Glutamatergic neuron (in vitro differentiated cells): ENCODE data around the gene LINC00237. TPM values are rescaled to one million over a fixed set of nuclear protein-coding genes. Genes with fewer than 3 reads are reported as not detected.

Source experiments
- DNase-seq: peaks from one replicate; pipeline ENCODE4 v3.0.0; 2022
- H3K27ac Mint-ChIP-seq: one replicate; pipeline ENCODE4 v1.8.0; 2020; ENCODE audit warnings: mild to moderate bottlenecking, mixed read lengths, inconsistent platforms; ENCODE audit not compliant: unreplicated experiment
- H3K27me3 Mint-ChIP-seq: one replicate; pipeline ENCODE4 v1.8.0; 2020; ENCODE audit warnings: mild to moderate bottlenecking, moderate library complexity, mixed read lengths, inconsistent platforms; ENCODE audit not compliant: unreplicated experiment
- H3K36me3 Mint-ChIP-seq: one replicate; pipeline ENCODE4 v1.8.0; 2020; ENCODE audit warnings: mild to moderate bottlenecking, mixed read lengths, inconsistent platforms; ENCODE audit not compliant: unreplicated experiment
- H3K4me1 Mint-ChIP-seq: one replicate; pipeline ENCODE4 v1.8.0; 2020; ENCODE audit warnings: mild to moderate bottlenecking, low read depth, mixed read lengths, inconsistent platforms; ENCODE audit not compliant: unreplicated experiment
- H3K4me3 Mint-ChIP-seq: one replicate; pipeline ENCODE4 v1.8.0; 2020; ENCODE audit warnings: mild to moderate bottlenecking, mixed read lengths, inconsistent platforms; ENCODE audit not compliant: unreplicated experiment
- H3K9me3 Mint-ChIP-seq: one replicate; pipeline ENCODE4 v1.8.0; 2020; ENCODE audit warnings: mild to moderate bottlenecking, moderate library complexity, mixed read lengths, inconsistent platforms; ENCODE audit not compliant: unreplicated experiment
- total RNA-seq: library from RNA; stranded (reverse); fragmentation: NEBNext Ultra II Directional; extraction: Animal tissue kit (Norgen Biotek cat#: 25700); gene quantifications from one replicate; pipeline ENCODE4 v1.2.1, GENCODE V29; 2021; ENCODE audit not compliant: unreplicated experiment
- TF ChIP-seq, protein P1 (sequence below): fragments of 200-600 bp; sonication (generic); IDR thresholded peaks from one replicate; pipeline ENCODE4 v1.5.0; 2021; ENCODE audit not compliant: partially characterized antibody, unreplicated experiment

LINC00237 gene
- total RNA-seq, 1 donor from 2014 or later: not detected

- no peak overlapping the region for H3K27ac Mint-ChIP-seq
- TF ChIP-seq, protein P1, sequence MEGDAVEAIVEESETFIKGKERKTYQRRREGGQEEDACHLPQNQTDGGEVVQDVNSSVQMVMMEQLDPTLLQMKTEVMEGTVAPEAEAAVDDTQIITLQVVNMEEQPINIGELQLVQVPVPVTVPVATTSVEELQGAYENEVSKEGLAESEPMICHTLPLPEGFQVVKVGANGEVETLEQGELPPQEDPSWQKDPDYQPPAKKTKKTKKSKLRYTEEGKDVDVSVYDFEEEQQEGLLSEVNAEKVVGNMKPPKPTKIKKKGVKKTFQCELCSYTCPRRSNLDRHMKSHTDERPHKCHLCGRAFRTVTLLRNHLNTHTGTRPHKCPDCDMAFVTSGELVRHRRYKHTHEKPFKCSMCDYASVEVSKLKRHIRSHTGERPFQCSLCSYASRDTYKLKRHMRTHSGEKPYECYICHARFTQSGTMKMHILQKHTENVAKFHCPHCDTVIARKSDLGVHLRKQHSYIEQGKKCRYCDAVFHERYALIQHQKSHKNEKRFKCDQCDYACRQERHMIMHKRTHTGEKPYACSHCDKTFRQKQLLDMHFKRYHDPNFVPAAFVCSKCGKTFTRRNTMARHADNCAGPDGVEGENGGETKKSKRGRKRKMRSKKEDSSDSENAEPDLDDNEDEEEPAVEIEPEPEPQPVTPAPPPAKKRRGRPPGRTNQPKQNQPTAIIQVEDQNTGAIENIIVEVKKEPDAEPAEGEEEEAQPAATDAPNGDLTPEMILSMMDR: no peak
- no peaks in the 10 kb centered on the region for H3K4me1 Mint-ChIP-seq
These were observed 27.9 kb upstream of the LINC00237 start for GRCh38 chr20:21133917-21134622.

DNA sequence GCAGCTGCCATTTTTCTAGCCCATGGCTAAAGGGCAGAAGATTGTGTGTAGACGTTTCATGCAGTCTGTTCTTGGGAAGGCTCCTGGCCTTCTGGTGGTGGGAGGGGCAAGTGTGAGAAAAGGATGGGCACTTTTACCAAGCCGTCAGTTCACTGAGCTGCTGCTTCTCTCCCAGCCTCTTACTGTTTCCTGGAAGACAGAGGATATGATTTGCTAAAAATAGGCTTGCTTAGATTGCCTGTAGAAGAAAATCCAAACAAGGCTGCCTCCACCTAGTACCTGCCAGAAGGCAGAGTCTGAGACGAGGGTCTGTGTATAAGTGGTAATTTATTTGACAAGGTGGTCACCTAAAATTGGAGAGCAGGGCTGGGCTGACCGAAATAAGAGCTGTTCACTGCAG, 27.2 kb upstream of the LINC00237 start:
- Mint-ChIP-seq H3K9me3 (no peaks in the 10 kb centered on the region), H3K4me1 (peaks cover 3% of the 10 kb centered on the region), H3K4me3 (no peak overlapping the region), H3K27ac (no peak overlapping the region), H3K27me3 (no peaks in the 10 kb centered on the region), H3K36me3 (no peaks in the 10 kb centered on the region)
- TF ChIP-seq, protein P1: no peak
- no peak for DNase-seq

More at GRCh38 chr20:21133917-21134622, 27.9 kb upstream of the LINC00237 start:
- no peaks in the 10 kb centered on the region for H3K36me3 Mint-ChIP-seq
- no peaks in the 10 kb centered on the region for H3K9me3 Mint-ChIP-seq
- DNase-seq: no peak
- no peak overlapping the region for H3K4me3 Mint-ChIP-seq
- no peaks in the 10 kb centered on the region for H3K27me3 Mint-ChIP-seq

DNA sequence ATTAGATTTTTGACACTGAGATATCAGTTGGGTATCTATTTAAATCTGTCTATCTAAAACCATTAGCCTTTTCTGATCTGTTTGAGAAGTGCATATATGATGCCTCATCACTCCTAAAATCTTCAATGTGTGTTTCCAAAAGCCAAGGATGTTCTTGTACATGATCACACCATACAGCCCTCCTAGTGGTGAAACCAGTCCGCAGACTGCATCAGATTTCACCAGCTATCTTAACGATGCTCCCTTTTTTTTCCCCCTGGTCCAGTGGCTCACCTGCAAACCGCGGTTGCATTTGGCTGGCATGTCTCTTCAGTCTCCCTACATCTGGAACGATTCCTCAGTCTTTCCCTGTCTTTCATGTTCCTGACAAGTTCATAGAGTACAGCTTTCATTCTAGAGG, 23.7 kb upstream of the LINC00237 start:
- DNase-seq: no peak
- no peaks in the 10 kb centered on the region for H3K27me3 Mint-ChIP-seq
- H3K36me3 Mint-ChIP-seq: no peaks in the 10 kb centered on the region
- H3K4me1 Mint-ChIP-seq: peaks cover 9% of the 10 kb centered on the region
- peaks cover 2% of the 10 kb centered on the region for H3K9me3 Mint-ChIP-seq
- H3K4me3 Mint-ChIP-seq: no peak overlapping the region
- TF ChIP-seq, protein P1: no peak
- H3K27ac Mint-ChIP-seq: no peak overlapping the region

GRCh38 chr20:21127201-21127981, 21.2 kb upstream of the LINC00237 start:
- H3K27me3 Mint-ChIP-seq: no peaks in the 10 kb centered on the region
- no peak overlapping the region for H3K27ac Mint-ChIP-seq
- no peaks in the 10 kb centered on the region for H3K36me3 Mint-ChIP-seq
- H3K4me1 Mint-ChIP-seq: peaks cover 9% of the 10 kb centered on the region
- peaks cover 2% of the 10 kb centered on the region for H3K9me3 Mint-ChIP-seq
- TF ChIP-seq, protein P1: no peak
- H3K4me3 Mint-ChIP-seq: peak overlapping the region; percentile 95
- no peak for DNase-seq

- DNase-seq: no peak
- Mint-ChIP-seq H3K4me3 (peak overlapping the region; percentile 95), H3K9me3 (peaks cover 2% of the 10 kb centered on the region), H3K27ac (peak overlapping the region; percentile 69), H3K36me3 (peaks cover 3% of the 10 kb centered on the region), H3K4me1 (peaks cover 9% of the 10 kb centered on the region), H3K27me3 (peaks cover 2% of the 10 kb centered on the region)
- TF ChIP-seq, protein P1: no peak
These were observed 20.4 kb upstream of the LINC00237 start for GRCh38 chr20:21126581-21126870.
